NCI-H69 (cell line): ENCODE data around the gene ATL3.
A peak's percentile ranks its signal among the peaks of the same experiment; 100 is the strongest.
"Not testable (repeated sequence)": the region's sequence is repeated elsewhere in the genome, so short reads cannot be mapped to it uniquely, and the experiment has no call there.

Source experiments
- DNase-seq: peaks from one replicate; lab custom pipeline; 2025; lab: John Stamatoyannopoulos, UW

The ATL3 gene

DNA sequence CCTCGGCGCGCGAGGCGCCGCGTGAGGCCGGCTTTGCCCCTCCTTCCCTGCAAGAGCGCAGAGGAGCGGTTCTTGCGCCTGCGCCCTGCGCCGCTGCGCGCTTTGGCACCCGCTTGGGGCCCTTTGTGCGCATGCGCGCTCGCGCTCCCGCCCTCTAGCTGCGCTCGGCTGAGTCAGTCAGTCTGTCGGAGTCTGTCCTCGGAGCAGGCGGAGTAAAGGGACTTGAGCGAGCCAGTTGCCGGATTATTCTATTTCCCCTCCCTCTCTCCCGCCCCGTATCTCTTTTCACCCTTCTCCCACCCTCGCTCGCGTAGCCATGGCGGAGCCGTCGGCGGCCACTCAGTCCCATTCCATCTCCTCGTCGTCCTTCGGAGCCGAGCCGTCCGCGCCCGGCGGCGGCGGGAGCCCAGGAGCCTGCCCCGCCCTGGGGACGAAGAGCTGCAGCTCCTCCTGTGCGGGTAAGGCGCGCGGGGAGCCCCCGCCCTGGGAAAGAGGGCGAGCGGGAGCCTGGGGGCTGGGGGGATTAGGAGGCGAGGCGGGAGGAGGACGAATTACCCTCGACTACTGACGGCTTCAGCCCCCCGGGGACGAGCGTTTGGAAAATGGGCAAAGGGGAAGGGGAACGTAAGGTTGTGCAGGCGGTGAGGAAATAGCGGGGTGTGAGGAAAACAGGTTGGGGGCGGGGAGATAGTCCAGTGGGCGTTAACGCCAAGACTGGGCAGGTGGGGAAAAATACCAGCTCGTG lies 10.3 kb upstream of the ATL3 start, which contains the start of gene RTN3:
Gene RTN3 (plus strand): TSS at position 180 of the 745 bp plus-strand sequence. CDS start 137 bp downstream, at position 317.
- DNase-seq: peak; percentile 99

DNA sequence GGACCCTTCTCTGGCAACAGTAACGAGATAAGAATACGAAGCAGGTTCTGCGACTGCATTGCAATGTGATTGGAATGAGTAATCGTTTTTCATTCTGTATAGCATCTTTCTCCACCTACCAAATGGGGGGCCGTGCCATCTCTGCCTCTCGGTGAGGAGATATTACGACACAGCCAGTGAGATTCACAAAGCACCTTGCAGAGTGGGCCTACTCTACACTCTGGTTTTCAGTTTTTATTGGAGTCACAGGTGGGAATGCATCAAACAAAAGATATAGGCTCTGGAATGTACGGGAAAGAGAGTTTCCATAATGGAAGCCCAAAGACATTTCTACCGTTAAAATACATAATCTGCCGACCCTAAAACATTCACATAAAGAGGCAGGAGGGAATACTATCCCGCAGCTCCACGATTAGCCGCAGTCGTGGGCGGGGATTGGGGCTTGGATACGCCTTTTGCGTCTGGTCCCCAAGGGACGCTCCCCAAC lies 9.7 kb upstream of the ATL3 start:
- DNase-seq: peak; percentile 60

DNA sequence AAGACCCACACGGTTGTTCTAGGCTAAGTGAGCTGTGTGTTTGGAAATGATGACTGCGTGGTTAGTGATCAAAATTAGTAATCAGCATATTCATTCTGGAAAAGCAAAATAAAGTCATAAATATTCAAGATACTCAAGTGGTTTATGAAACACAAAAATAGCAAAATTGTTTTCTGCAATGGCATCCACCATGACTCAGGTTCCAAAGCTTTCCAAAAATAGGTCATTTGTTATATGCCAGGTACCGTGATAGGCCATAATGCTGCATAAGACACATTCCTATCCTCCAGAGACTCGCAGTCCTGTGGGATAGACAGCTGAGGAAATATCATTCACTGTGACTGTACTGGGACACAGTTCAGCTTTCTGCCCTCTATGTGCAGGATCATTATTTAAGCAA lies 2.4 kb upstream of the ATL3 start:
- no peak for DNase-seq

DNA sequence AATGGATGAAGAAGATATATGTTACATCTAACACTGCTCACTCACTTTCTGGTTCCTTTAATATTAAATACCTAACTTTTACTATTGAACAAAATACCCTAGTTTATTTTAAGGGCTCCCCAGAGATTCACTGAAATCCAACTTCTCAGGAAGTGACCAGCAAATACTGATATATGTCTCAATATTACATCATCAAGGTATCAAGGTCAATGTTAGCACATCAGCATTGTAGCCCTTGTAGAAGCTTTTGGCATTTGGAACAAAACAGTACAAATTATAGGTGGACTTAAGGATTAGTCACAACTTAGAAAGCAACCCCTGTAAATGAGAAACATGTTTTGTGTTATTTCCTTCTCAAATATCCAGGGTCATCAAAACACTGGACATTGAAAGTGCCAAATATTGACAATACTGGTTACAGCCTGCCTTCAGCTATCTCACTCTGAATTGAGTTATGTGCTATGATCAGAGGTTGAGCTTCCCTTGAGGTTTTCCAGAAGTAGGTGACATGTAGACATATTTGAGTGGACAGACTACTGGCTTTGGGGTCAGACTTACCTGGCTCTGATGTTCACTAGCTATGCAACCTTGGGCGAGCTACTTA lies 1.9 kb upstream of the ATL3 start:
- no peak for DNase-seq

DNA sequence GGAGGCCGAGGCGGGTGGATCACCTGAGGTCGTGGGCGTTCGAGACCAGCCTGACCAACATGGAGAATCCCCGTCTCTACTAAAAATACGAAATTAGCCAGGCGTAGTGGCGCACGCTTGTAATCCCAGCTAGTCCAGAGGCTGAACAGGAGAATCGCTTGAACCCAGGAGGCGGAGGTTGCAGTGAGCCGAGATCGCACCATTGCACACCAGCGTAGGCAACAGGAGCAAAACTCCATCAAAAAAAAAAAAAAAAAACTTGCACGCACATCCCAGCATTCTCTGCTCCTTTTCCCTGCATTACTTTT lies 934 bp upstream of the ATL3 start:
- DNase-seq: no peak

DNA sequence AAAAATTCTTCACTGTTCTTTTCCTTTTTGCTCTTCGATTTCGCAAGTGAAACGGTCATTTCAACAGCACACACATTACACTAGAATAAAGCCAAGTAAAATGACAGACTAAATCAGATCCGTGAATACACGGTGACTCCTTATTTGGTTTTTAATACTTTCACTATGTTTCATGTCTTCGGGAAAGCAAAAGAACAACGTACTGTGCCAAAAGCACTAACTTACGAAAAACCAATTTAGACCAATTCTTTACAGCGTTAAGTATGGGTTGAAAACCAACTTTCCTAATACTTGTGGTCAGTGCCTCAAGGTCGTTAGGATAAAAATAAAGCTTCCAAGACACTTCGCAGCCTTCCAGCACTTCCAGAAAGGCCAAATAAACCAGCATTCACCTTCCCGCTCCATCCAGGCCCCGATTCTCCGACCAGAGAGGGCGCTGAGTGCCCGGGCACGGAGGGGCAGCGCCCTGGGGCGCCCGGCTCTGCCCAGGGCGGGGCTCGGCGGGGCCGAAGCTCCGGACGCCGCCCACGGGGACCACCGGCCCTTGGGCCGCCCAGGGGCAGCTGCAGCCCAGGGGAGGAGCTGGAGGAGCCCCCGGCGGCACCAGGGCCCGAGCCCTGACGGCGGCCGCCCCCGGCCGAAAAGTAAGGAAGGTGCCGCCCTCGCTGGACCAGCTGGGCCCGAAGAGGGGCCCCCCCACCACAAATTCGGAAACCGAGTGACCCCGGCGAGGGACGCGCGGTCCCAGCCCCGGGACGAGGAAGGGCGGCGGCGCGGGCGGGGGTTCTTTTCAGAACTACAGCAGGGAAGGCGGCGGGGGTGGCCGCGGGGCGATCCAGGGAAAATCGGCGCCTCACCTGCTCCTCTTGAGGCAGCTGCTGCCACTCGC lies 499 bp downstream of the ATL3 start:
- peak; percentile 68 for DNase-seq

DNA sequence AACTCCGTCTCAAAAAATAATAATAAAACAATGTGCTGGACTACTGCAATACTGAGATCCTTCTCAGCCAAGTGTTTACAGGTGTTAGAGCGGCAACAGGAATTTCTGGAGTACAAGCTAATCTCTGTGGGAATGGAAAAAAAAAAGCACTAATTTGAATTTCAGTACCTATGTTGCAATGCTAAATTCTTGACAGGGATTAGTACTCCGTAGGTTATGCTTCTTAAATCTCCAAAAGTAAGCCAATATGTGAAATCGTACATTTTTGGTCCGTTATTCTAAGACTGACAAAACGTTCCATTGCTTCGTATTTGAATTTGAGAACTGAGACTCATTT lies 1.1 kb downstream of the ATL3 start:
- DNase-seq: no peak

DNA sequence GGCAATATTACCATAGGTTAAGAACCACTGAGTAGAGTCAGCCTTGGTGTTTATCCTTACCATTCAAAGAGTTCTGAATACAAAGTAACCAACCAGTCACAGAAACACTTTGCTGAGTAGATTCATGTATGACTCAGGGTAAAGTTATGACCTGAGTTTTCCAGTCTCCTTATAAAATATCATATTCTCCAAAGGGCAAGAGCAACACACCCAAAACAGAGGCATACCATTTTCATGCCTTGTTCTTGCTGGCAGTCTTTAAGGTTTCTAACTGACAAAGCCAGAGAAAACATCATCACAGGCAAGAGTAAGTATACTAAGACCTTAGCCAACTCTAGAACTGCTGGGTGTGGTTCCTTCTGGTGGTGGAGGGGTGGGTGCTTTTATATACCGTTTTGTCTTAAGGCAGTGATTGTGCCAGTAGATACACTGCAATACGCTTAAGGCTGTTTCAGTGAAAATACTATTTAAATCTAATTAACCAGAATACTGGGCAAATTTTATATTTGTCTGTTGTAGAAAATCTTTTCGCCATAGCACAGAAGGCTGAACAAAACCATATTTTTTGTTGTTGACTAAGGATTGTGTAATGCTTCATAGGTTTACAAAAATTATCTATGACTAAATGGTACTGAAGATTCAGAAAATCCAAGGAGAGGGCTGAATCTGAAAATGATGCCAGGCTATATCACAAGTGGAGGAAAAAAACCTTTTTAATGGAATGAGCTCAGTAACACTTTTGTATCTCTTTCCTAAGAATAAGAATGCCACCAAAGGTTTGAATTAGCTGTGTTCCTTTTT lies 3.0 kb downstream of the ATL3 start:
- DNase-seq: no peak

DNA sequence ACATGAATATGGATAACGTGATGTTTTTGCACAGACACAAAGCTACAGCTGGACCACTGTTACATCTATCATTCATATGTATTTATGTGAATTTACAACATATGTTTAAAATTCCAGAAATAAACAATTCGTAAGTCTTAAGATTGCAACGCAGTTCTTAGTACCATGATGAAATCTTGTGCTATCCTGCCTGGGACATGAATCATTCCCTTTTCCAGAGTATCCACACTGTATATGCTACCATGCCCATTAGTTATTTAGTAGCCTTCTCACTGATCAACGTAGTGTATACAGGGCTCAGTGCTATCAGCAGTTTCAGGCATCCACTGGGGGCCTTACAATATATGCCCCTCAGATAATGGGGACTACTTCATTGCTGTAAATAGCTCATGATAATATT lies 4.3 kb downstream of the ATL3 start:
- no peak for DNase-seq

DNA sequence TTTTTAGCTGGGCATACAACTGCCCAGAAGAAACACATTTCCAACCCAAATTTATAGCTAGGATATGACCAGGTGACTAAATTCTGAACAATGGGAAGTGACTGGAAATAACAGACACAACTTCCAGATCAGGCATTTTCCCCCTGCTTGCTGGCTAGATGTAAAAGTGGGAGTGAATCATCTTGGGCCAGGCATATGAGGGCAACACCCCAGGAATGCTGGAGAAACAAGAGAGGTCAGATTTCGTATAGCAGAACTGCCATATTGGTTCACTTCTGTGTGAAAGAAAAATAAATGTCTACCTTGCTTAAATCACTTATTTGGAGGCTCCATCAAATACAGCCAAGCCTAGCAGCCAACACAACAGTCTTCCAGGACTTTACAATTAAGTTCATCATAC lies 7.4 kb downstream of the ATL3 start:
- DNase-seq: no peak

DNA sequence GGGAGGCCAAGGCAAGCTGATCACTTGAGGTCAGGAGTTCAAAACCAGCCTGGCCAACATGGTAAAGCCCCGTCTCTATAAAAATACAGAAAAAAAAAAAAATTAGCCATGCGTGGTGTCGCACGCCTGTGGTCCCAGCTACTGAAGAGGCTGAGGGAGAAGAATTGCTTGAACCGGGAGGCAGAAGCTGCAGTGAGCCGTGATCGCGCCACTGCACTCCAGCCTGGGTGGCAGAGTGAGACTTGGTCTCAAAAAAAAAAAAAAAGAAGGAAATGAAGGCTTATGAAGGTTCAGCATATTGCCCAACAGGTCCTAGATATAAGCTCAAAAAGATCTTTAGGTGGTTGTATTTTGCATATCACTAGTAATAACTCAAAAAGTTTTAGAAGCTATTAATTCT lies 10.2 kb downstream of the ATL3 start:
- DNase-seq: no peak

DNA sequence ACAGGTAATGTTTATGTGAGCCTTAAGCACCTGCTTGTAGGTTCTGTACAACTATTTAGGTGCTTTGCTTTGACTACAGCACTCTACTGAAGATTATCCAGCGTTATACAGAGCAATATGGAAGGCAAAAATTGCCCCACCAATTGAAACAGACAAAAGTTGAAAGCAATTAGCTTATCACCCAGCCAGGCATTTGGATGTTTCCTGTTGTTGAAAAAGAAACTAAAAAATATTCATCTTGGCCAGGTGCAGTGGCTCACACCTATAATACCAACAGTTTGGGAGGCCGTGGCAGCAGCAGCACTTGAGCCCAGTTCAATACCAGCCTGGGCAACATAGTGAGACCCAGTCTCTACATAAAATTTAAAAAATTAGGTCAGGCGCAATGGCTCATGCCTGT lies 18.5 kb downstream of the ATL3 start:
- DNase-seq: no peak

DNA sequence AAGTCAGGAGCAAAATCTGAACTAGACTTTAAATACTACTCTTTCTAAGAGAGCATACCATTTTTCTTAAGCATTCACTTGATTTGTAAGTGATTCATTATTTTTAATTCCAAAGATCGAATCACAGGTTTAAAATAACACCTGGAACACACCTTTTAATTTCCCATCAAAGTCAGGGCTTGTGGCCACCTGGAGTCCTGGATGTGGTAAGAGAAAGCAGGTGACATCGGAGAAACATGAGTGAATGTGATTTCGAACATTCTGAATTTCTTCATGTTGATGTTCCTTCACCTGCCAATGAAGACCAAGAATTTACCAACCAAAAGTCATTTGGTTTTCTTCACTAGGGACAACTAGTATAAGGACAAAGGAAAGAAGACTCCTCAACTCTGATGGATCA lies 28.0 kb downstream of the ATL3 start:
- DNase-seq: no peak

DNA sequence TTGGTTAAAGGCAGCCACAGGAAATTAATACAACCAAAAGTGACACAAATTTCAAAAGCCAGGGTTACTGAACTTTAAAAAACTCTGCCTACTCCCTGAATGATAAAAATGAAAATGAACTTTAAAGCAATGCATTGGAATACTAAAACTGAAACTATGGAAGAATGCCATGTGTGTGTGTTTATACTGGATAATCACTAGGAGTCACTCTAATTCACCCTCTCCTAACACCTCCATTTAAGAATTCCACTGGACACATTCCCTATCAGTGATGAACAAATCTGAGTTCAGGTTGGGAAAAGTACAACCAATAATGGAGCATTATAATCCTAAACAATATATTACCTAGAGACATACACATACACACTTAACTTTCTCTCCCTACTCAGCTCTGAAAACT lies 29.4 kb downstream of the ATL3 start:
- no peak for DNase-seq

DNA sequence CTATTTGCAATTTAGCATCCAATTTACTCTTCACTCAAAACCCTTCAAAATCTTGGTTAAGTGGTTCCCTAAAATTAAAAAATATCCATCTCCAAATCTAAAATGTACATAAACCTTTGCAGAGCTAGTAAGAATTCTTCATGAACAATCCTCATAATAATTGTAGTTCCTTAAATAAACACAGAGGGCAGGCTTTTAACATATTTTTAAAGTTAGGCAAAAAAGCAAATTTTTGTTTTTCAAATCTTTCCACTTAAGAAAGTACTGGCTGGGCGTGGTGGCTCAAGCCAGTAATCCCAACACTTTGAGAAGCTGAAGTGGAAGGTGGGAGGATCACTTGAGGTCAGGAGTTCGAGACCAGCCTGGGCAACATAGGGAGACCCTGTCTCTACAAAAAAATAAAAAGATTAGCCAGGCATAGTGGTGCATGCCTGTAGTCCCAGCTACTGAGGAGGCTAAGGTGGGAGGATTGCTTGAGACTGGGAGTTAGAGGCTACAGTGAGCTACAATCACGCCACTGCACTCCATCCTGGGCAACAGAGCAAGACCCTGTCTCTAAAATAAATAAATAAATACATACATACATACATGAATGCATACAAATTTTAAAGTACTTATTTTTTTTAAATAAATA lies 31.9 kb downstream of the ATL3 start:
- peak; percentile 28 for DNase-seq

DNA sequence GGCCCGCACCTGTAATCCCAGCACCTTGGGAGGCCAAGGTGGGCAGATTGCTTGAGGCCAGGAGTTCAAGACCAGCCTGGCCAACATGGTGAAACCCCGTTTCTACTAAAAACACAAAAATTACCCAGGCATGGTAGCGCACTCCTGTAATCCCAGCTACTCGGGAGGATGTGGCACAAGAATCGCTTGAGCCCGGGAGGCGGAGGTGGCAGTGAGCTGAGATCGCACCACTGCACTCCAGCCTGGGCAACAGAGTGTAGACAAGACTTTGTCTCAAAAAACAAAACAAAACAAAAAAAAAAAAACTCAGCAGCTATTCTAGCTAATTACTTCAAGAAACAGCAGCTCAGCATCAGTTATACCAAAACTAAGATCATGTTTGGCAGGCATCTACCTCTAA lies 32.7 kb downstream of the ATL3 start:
- DNase-seq: not testable (repeated sequence)

DNA sequence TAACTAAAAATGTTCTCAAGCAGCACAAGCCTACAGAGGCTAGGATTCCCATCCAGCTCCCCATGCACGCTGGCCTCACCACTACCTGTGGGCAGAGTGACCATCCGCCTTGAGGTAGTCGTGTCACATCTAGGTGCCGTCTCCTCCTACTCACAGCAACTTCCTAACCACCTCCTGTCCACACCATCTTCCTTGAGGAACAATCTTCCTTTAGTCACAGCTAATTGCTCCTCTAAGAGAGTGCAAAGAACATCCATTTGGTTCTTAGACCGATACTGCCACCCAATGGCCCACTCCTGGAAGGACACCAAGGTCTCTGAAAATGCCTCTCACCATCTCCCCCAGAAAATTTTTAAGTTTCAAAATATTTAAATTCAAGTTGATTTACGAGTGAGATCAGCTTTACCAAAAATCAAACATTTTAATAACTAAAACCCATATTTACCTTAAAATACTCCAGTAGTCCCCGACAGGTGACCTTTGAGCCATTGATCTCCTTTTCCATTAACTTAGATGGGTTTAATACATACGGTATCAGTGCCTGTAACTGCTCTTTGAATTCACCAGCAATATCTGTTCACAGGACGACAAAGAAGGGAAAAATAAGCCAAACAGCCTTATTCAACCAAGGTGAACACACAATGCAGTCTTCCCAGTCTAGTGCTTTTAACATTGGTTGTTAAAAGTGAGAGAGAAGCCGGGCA lies 35.3 kb downstream of the ATL3 start:
- DNase-seq: peak; percentile 72

DNA sequence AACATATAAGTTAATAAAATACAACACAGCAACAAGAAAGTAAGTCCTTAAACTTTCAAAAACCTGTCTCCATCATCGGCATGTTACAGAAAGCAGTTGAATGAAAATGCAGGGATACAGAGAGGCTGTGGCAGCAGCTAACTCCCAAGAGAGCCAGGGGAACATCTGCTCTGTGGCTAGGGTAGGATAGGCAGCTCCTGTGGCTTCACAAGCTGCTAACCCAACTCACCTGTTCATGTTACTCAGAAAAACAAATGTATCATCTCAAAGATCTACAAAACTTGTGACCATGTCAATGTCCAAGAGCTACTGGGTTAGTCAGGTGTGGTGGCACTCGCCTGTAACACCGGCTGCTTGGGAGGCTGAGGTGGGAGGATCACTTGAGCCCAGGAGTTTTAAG lies 41.8 kb downstream of the ATL3 start:
- DNase-seq: no peak

DNA sequence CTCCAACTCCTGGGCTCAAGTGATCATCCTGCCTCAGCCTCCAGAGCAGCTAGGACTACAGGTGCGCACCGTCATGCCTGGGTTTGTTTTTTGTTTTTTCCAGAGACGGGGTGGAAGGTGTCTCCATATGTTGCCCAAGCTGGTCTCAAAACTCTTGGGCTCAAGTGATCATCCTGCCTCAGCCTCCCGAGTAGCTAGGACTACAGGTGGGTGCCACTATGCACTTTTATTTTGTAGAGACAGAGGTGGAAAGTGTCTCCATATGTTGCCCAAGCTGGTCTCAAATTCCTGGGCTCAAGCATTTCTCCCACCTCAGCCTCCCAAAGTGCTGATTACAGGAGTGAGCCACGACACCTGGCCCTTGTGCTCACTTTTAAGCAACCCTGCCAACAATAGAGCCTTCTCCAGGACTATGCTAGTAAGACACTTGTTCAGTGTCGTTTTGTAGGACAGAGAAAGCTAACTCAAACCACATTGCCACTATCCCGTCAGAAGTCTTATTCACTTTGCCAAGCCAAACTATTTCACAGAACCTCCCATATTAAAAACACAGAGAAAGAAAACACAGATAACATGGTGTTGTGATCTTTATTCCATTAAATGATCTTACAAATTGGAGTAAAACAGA lies 47.5 kb downstream of the ATL3 start:
- DNase-seq: no peak

DNA sequence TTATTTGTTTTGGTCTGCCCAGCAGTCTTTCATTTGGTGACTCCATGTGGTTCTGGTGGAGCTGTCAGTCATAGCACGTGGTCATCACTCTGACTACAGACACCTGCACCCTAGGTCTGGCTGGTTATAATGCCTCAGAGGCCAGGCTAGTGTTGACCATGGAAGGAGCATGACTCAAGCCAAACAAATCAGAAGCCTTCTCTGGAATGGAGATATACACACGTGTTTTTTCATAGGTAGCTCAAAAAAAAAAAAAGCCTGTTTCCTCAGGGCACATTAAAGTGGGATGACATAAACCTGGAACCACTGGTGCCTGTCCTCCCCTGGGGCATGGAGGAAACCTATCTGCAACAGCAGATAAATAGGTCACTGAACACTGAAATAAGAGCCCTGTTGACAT lies 48.9 kb downstream of the ATL3 start:
- peak; percentile 8 for DNase-seq

DNA sequence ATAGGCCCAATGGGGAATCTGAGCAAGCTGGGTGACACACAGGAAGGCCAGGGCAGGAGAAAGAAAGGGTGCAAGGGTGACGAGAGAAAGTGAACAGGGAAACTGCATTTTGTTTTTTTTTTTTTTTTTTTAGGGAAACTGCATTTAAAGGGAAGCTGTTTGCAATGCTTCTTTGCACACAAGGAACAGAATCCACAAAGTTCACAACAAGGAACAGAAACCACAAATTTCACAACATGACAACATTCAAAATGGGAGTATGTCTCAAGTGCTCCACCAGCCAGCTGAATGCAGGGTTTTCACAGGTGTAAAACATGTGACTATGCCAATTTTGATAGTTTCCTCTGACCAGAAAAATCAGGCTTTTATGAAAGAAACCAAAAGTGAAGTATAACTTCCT lies 50.1 kb downstream of the ATL3 start:
- no peak for DNase-seq
